GM12874 (cell line): ENCODE results near the gene BAZ2B.

ENCODE experiments used
- CTCF ChIP-seq: IDR thresholded peaks from 2 replicates; pipeline ENCODE4 v1.5.1; 2011; ENCODE audit warnings: low read depth, mild to moderate bottlenecking, control low read depth, low read length, moderate library complexity; ENCODE audit not compliant: insufficient read depth

Gene BAZ2B

GRCh38 chr2:159446817-159447216 is 169.5 kb downstream of the BAZ2B start:
- TF ChIP-seq CTCF = no peak

GRCh38 chr2:159446201-159446600 is 170.1 kb downstream of the BAZ2B start:
- no peak for TF ChIP-seq CTCF

- TF ChIP-seq CTCF = no peak
These were observed 171.0 kb downstream of the BAZ2B start for GRCh38 chr2:159445307-159445706.

- no peak for TF ChIP-seq CTCF
These were observed 171.6 kb downstream of the BAZ2B start for GRCh38 chr2:159444754-159445153.

GRCh38 chr2:159442159-159442852 is 174.0 kb downstream of the BAZ2B start:
- TF ChIP-seq CTCF = no peak

- no peak for TF ChIP-seq CTCF
These were observed 175.2 kb downstream of the BAZ2B start for GRCh38 chr2:159441182-159441581.

GRCh38 chr2:159439421-159439820 is 176.9 kb downstream of the BAZ2B start:
- TF ChIP-seq CTCF = no peak
